Left ventricle myocardium inferior (tissue), 1 donor: ENCODE data around the gene PLD2. TPM values are rescaled to one million over a fixed set of nuclear protein-coding genes. Genes with fewer than 3 reads are reported as not detected.

Experiments used
- DNase-seq: peaks from one replicate; pipeline ENCODE4 v3.0.0-alpha.2; 2020
- H3K27ac ChIP-seq: fragments of 200-600 bp; replicated peaks from 2 replicates; pipeline ENCODE4 v1.8.0; 2021
- H3K27me3 ChIP-seq: fragments of 200-600 bp; 2 replicates; pipeline ENCODE4 v1.8.0; 2021; ENCODE audit warnings: low read depth
- H3K36me3 ChIP-seq: fragments of 200-600 bp; 2 replicates; pipeline ENCODE4 v1.8.0; 2021
- H3K4me1 ChIP-seq: fragments of 200-600 bp; 2 replicates; pipeline ENCODE4 v1.8.0; 2021
- H3K4me3 ChIP-seq: fragments of 200-600 bp; 2 replicates; pipeline ENCODE4 v1.8.0; 2021; ENCODE audit warnings: mild to moderate bottlenecking, moderate library complexity
- H3K9me3 ChIP-seq: fragments of 200-600 bp; replicated peaks from 2 replicates; pipeline ENCODE4 v1.8.0; 2021
- intact Hi-C: fragments of 100-400 bp; cut with micrococcal nuclease; formaldehyde crosslinking; loops from one replicate; pipeline ENCODE4 v1.11.0; 2022
- total RNA-seq: library from RNA; stranded (reverse); fragmentation: NEBNext Ultra II Directional; extraction: Animal tissue kit (Norgen Biotek cat#: 25700); gene quantifications from one replicate; pipeline ENCODE4 v1.2.1, GENCODE V29; 2021
- TF ChIP-seq, protein P1 (sequence below): fragments of 200-600 bp; IDR thresholded peaks from 2 replicates; pipeline ENCODE4 v1.8.0; 2021; ENCODE audit warnings: antibody characterized with exemption, mild to moderate bottlenecking, borderline replicate concordance
- donor health status: DM: no; HTN: yes; CAD: no; lungs with severe emphysema.

PLD2 gene
- total RNA-seq, 1 donor from 2014 or later = 11.2 TPM

DNA sequence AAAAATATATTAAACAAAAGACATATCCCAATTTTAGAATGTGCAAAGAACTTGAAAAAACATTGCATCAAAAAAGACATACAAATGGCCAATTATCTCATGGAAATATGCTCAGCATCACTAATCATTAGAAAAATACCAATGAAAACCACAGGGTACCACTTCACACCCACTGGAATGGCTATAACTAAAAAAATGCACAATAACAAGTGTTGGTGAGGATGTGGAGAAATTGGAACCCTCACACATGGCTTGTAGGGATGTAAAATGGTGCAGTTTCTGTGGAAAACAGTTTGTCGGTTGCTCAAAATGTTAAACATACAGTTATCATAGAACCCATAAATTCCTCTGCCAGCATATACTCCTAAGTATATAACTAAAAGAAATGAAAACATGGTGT, 11.8 kb upstream of the PLD2 start:
- Histone ChIP-seq H3K4me3 (peak overlapping the region; percentile 76), H3K36me3 (peaks cover 23% of the 10 kb centered on the region), H3K27ac (peak overlapping the region; percentile 83), H3K9me3 (no peaks in the 10 kb centered on the region), H3K4me1 (peaks cover 23% of the 10 kb centered on the region), H3K27me3 (no peaks in the 10 kb centered on the region)
- DNase-seq = no peak
- TF ChIP-seq, protein P1, sequence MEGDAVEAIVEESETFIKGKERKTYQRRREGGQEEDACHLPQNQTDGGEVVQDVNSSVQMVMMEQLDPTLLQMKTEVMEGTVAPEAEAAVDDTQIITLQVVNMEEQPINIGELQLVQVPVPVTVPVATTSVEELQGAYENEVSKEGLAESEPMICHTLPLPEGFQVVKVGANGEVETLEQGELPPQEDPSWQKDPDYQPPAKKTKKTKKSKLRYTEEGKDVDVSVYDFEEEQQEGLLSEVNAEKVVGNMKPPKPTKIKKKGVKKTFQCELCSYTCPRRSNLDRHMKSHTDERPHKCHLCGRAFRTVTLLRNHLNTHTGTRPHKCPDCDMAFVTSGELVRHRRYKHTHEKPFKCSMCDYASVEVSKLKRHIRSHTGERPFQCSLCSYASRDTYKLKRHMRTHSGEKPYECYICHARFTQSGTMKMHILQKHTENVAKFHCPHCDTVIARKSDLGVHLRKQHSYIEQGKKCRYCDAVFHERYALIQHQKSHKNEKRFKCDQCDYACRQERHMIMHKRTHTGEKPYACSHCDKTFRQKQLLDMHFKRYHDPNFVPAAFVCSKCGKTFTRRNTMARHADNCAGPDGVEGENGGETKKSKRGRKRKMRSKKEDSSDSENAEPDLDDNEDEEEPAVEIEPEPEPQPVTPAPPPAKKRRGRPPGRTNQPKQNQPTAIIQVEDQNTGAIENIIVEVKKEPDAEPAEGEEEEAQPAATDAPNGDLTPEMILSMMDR = no peak
- intact Hi-C loops = no loop called here

DNA sequence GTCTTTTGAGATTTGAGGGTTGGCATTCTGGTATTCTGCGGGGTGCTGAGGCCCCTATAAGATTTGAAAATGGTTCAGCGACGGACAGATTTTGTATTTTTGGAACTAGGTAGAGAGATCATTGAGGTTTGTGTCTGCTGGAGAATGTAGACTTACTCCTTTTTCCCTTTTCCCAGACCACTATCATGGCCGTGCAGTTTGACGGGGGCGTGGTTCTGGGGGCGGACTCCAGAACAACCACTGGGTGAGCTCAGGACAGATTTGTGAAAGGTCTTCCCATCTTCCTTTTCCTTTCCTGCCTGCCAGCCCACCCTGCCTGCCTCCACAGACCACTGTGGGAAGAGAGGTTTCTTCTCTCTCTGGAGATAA, 10.4 kb upstream of the PLD2 start:
- Histone ChIP-seq H3K9me3 (no peaks in the 10 kb centered on the region), H3K4me3 (peak overlapping the region; percentile 76), H3K4me1 (peaks cover 16% of the 10 kb centered on the region), H3K27me3 (no peaks in the 10 kb centered on the region), H3K27ac (peak overlapping the region; percentile 83), H3K36me3 (peaks cover 23% of the 10 kb centered on the region)
- no peak for DNase-seq
- intact Hi-C loops = no loop called here
- TF ChIP-seq, protein P1 = no peak

DNA sequence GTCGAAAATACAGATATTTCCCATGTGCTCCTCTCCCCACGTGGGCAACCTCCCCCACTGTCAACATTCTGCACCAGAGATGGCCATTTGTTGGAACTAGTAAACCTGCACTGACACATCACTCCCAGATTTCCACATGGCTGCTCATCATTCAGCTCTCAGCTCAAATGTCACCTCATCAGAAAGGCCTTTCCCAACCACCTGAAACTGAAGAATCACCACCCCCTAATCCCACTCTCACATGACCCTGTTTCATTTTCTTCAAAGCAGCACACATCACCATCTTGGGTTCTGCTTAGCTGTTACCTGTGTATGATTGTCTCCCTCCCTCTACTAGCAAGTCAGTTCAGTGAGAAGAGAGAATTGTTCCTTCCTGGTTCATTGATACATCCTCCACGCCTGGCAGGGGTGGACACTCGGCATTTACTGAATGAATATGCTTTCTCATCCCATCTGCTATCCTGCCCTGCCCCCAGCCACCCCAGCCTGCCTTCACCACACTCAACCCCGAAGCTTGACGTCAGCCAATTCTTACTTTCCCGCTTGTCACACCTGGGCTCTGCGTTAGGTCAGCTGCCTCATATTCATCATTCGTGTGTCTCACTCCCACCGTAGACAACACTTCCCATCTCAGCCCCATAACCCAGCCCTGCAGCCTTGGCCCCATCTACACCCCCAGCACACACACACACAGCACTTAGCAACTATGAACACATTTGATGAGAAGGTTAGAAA, 6.3 kb upstream of the PLD2 start:
- H3K9me3 ChIP-seq = no peaks in the 10 kb centered on the region
- H3K4me3 ChIP-seq = no peak overlapping the region
- intact Hi-C loops = no loop called here
- TF ChIP-seq, protein P1 = no peak
- no peak overlapping the region for H3K27ac ChIP-seq
- no peak for DNase-seq
- H3K36me3 ChIP-seq = peaks cover 23% of the 10 kb centered on the region
- H3K27me3 ChIP-seq = no peaks in the 10 kb centered on the region
- H3K4me1 ChIP-seq = peaks cover 16% of the 10 kb centered on the region

DNA sequence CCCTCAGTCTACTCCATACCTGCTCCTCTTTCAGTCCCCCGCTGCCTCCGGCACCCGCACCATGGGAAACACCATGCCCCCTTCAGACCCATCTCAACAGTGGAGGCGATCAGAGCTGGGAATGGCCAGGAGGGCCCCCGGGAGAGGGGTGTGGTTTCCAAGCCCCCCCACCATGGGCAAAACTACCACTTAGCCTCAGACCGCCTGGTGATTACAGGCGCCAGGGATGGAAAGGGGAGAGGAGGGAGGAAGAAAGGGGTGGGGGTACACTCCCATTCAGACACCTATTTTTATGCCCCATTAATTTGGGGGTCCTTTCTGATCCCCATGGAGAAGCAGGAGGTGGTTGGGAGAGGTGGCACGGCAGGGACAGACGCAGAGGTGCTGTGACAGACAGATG, 4.7 kb upstream of the PLD2 start, which contains the start of gene C17orf114:
Gene C17orf114 (minus strand): TSS at position 101 of the 400 bp plus-strand sequence.
- Histone ChIP-seq H3K27ac (no peak within 1 kb of the TSS), H3K36me3 (peaks cover 21% of the 10 kb centered on the region), H3K4me3 (no peak within 1 kb of the TSS), H3K27me3 (no peaks in the 10 kb centered on the region), H3K9me3 (no peaks in the 10 kb centered on the region), H3K4me1 (peaks cover 14% of the 10 kb centered on the region)
- intact Hi-C loops = no loop called here
- no peak for DNase-seq
- TF ChIP-seq, protein P1 = no peak

DNA sequence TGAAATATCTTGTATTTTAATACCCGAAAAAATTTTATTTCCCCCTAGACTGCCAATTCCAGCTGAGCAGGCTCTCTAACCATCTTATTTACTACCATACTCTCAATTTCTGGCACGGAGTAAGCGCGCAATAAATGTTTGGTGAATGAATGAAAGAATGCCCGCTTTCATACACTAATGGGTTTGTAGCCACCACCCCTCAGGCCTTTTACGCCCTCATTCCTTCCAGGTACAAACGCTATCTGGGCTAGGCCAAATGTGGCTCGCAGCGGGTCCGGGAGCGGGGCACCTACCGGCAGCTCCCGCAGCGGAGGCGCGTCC, 536 bp upstream of the PLD2 start:
- Histone ChIP-seq H3K9me3 (no peaks in the 10 kb centered on the region), H3K36me3 (peaks cover 8% of the 10 kb centered on the region), H3K4me1 (peaks cover 41% of the 10 kb centered on the region), H3K4me3 (peak overlapping the region; percentile 88), H3K27me3 (no peaks in the 10 kb centered on the region), H3K27ac (peak overlapping the region; percentile 88)
- TF ChIP-seq, protein P1 = no peak
- intact Hi-C loops = no loop called here
- DNase-seq = no peak
